DMS114 treated with DMSO at 0.1 percent for 48 hours (cell line): Measurements from ENCODE around the gene CLMN.
"Not testable (repeated sequence)": the region's sequence is repeated elsewhere in the genome, so short reads cannot be mapped to it uniquely, and the experiment has no call there.

ENCODE experiments used
- DNase-seq: peaks from one replicate; lab custom pipeline; 2025; ENCODE audit not compliant: unreplicated experiment; lab: John Stamatoyannopoulos, UW

CLMN gene

DNA sequence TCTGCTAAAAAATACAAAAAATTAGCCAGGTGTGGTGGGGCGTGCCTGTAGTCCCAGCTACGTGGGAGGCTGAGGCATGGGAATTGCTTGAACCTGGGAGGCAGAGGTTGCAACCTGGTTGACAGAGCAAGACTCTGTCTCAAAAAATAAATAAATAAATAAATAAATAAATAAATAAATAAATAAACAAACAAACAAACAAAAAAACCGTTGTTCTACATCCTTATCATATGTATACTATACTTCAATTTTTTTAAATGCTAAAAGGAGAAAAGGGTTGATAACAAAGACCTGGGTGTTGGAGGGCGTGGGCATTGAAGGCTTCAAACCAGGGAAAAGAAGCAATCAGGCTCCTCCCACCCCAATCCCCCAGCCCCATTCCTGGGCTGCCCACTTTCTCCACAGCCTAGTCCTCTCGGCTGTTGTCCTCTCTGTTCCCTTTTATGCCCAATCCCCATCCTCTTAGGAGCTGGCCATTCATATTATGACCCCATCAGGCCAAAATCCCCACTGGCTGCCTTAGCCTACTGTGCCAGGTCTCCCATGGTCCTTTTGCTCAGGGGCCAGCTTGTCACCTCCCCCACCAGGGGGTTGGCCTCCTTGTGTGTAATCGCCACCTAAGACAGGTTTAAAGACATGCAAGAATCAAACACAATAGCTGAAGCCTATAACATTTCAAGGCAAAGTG is 30.2 kb downstream of the CLMN start:
- DNase-seq, result no peak

DNA sequence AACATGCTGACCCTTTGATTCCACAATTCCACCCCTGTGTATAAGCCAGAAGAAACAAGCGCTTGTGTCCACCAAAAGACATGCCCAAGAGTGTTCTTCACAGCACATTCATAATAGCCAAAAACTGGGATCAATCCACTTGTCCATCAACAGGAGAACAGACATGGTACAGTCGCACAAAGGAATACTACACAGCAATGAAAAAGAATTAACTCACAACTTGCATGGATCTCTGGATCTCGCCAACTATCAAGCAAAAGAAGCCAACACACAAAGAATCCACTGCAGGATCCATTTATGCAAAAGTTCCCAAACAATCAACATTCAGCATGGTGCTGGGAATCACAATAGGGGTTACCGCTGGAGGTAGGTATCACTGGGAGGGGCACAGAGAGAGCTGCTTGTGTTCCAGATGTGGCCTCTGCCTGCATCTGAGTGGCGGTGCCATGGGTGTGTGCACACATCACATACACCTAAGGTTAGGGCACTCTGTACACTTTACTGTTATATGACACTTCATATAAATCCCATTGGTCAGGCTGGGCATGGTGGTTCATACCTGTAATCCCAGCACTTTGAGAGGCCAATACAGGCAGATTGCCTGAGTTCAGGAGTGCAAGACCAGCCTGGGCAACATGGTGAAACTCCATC is 30.9 kb downstream of the CLMN start:
- DNase-seq, result no peak

- no peak for DNase-seq
These were observed 32.4 kb downstream of the CLMN start for GRCh38 chr14:95287176-95287754.

DNA sequence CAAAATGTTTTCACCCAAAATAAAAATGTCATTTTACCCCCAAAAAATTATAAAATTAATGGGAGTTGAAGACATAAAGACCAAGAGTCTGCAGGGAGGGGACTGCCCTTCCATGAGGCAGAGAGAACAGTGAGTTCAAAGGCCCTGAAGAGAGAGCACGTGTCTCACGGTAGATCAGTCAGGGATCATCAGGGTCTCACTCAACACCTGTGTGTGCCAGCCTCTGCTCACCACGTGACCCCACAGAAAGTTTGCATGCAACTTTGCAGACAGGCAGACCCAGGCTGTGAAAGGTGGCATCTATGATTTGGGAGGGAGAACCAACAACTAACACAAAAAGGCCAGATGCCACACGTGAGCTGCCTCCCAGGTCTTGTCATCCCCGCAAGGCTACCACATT is 33.1 kb downstream of the CLMN start:
- no peak for DNase-seq

DNA sequence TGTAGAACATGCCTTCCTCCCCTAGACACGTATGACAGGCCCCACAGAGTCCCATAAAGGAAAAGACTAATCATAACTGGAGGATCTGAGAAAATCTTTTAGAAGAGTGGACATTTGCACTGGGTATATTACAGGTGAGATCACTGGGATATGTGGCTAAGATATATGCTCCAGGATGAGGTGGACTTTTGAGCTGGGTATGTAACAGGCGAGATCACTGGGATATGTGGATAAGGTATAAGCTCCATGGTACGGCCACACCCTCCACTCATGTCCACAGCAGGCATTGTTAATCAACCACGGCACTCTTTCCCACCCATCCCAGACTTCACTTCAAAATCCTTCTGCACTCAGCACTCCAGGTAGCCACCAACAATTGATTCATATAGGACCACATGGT is 34.1 kb downstream of the CLMN start:
- no peak for DNase-seq

DNA sequence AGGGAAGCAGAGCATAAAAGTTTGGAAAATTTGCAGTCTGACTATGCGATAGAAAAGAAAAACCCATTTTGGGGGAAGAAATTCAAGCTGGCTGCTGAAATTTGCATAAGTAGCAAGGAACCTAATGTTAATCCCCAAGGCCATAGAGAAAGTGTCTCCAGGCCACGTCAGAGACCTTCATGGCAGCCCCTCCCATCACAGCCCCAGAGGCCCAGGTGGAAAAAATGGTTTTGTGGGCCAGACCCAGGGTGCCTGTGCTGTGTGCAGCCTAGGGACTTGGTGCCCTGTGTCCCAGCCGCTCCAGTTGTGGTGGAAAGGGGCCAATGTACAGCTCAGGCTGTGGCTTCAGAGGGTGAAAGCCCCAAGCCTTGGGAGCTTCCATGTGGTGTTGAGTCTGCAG is 35.9 kb downstream of the CLMN start:
- not testable (repeated sequence) for DNase-seq

DNA sequence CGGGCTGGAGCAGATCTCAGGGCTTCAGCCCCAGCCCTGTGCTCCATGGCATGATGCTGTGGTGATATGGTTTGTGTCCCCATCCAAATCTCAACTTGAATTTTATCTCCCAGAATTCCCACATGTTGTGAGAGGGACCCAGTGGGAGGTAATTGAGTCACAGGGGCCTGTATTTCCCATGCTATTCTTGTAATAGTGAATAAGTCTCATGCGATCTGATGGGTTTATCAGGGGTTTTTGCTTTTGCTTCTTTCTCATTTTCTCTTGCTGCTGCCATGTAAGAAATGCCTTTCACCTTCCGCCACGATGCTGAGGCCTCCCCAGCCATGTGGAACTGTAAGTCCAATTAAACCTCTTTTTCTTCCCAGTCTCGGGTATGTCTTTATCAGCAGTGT is 36.7 kb downstream of the CLMN start:
- not testable (repeated sequence) for DNase-seq

DNA sequence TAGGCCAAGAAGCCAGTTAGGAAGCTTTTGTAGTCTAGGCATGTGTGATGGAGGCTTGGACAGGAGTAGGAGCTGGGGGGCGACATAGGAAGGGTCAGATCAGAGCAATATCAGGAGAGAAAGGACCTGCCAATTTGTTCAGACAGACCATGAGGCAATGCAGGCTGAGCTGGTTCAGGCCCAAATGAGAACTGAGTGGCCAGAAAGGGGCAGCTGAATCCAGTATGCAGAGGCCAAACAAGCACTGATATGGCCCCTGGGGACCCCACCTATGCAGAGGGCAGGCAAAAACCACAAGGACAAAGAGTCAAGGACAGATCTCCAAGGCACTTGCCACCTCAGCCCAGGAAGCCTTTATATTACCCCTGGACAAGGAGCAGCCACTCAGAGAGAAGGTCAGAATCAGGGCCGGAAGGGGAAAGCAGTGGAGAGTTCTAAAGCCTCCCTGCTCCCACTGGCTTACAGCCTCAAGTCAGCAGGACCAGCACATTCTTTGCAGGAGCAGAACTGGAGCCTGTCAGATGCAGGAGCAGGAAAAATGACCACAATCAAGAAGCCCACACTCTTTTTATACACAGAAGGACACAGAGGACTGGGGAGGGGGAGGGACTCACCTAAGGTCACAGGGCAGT is 37.2 kb downstream of the CLMN start:
- no peak for DNase-seq

- no peak for DNase-seq
These were observed 38.0 kb downstream of the CLMN start for GRCh38 chr14:95281560-95282176.

DNA sequence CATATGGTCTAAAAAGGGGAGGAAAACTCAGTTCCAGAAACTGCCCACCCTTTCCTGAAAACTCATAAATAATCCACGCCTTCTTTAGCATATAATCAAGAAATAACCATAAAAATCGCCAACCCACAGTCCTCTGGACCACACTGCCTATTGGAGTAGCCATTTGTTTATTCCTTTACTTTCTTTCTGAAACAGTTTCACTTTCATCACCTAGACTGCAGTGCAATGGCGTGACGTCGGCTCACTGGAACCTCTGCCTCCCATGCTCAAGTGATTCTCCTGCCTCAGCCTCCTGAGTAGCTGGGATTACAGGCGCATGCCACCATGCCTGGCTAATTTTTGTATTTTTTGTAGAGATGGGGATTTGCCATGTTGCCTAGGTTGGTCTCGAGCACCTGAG is 44.2 kb downstream of the CLMN start:
- no peak for DNase-seq

- DNase-seq, result no peak
These were observed 44.8 kb downstream of the CLMN start for GRCh38 chr14:95274874-95275273.

DNA sequence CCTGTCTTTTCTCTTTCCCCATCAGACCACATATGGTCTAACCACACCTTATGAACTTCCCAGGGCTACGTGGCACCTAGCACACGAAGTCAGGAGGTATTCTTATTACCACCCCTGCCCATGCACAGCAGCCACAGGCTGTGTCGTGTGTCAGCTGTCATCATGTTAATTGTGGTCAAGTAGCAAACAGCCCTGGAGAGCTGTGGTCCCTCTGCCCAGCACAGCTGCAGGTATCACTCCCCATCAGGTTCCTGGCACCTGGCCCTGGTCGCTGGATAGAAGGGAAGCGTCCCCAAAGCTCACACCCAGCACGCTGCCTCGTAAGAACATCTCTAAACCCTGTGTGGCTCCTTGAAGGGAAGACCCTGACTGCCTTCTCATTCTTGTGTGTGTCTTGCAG is 45.4 kb downstream of the CLMN start:
- no peak for DNase-seq

DNA sequence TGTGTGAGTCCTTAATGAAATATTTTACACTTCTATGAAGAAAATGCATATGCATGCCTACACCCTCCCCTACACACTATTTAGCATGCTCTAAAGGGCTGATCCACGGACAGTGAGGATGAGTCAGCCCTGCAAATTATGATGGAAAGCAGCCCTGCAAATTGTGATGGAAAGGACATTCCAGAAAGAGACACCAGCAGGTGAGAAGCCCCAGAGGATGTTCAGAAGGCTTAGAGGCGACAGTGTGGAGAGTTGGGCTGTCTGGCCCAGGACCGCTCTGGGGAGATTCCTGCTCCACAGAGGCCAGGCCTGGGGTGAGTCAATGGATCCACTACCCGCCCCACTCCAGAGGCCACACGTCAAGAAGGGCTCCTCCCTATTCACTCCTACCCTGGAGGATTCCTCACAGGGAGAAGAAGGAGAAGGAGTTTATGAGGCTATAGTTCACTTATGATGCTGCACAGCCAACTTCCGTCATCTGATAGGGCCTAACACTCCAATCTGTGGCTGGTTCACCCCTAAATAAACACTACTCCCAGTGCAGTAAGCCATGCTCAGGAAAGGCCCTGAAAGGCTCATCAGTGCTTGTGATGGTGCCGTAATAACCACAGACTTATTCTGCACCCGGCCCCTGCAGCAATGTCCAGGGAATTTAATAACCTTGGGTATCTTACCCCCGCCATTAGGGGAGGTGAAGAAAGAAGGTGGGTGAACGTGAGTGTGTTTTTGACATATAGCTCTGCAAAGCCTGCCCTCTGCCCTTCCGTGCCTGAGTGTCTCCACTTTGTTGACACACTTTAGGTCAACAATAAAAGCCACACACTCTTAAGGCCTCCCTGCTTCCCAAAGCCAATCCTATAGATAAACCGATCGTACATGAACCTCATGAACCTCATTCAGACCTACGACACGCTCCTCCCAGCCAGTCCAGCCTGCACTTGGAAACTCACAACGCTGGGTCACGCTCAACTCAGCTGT is 46.4 kb downstream of the CLMN start:
- DNase-seq, result no peak

DNA sequence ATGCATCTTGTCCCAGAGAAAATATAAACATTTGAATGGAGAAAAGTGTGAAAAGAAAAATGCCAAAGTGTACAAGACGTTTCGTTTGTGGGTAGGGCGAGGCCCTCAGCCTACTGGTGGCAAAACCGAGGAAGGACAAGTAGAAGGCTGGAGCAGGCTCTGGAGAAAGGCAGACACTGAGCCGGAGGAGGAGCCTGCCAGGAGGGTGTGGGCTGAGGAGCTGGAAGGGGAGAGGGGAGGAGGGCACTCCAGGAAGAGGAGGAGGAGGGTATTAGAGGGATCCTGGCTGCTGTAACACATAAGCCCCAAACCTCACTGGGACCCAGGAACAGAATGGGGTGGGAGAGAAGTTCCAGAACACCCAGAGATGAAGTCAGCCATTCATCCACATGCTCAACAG is 47.7 kb downstream of the CLMN start:
- DNase-seq, result no peak

DNA sequence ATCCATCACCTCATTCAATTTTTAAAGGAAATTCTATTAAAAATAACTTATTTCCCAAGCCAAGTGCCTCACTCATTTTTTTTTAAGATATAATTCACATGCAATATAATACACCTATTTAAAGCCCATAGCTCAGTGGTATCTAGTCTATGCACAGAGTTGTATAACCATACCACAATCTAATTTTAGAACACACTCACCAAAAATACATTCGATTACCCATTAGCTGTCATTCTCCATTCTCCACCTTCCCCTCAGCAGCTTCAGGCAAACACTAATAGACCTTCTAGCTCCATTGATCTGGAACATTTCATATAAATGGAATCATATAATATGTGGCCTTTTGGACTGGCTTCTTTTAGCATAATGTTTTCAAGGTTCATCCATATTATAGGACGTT is 49.5 kb downstream of the CLMN start:
- no peak for DNase-seq

- no peak for DNase-seq
These were observed 50.2 kb downstream of the CLMN start for GRCh38 chr14:95269493-95269892.

GRCh38 chr14:95268350-95268749 is 51.4 kb downstream of the CLMN start:
- DNase-seq, result no peak

DNA sequence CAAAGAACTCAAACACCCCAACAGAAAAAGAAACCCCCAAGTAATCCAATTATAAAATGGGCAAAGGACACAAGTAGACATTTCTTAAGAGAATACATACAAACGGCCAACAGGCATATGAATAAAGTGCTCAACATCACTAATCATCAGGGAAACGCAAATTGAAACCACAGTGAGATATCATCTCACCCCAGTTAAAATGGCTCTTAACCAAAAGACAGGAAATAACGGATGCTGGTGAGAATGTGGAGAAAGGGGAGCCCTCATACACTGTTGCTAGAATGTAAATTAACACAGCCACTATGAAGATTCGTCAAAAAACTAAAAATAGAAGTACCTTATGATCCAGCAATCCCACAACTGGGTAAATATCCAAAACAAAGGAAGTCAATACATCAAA is 52.4 kb downstream of the CLMN start:
- DNase-seq, result no peak

DNA sequence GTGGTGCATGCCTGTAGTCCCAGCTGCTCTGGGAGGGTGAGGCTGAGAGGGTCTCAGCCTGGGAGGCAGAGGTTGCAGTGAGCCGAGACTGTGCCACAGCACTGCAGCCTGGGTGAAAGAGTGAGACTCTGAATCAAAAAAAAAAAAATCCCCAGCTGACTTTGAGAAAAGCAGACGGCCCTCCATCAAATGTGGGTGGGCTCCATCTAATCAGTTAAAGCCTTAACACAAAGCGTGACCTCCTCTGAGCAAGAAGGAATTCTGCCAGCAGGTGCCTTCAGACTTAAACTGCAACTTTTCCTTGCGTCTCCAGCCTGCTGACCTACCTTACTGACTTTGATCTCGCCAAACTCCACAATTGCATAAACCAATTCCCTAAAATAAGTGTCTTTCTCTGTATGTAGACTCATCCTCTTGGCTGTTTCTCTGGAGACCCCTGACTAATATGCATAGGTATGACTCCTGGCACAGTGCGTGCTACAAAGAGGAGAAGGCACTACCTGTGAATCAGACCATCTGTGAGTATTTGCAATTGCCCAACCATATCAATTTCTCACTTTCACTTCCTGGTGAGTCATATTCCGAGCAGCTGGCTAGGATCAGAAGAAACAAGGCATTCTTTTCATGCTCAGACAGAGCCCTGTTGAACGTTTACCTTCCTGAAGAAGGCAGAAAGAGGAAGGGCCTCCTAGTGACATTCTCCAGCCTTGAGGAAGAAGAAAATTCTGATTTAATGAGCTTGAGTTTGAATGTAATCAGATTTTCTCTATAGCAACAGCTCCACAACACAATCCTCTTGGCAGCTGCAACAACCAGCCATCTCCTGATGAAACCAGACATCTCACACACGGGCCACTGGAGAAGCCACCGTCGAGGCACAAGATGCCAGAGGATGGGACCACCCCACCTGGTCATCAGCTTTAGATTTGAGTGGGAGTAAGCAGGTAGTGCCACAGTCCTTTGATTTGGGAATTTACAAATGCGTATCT is 54.3 kb downstream of the CLMN start:
- DNase-seq, result no peak
